SK-N-SH treated with all-trans-retinoic acid at 6 μM for 48 hours (cell line): ENCODE results near the gene PKP4.

Source experiments
- ATAC-seq: fragments of 200-7000 bp; cut with Tn5 transposase; 3 replicates; pipeline ENCODE4 v1.9.1; 2020; ENCODE audit warnings: mild to moderate bottlenecking, moderate library complexity
- ARNTL ChIP-seq: fragments of 450-650 bp; formaldehyde crosslinking; IDR thresholded peaks from 2 replicates; pipeline ENCODE4 v1.5.0; 2020; ENCODE audit warnings: low read depth, mild to moderate bottlenecking, moderate library complexity, borderline replicate concordance
- BACH2 ChIP-seq: fragments of 250-450 bp; sonication (Bioruptor Pico); IDR thresholded peaks from 2 replicates; pipeline ENCODE4 v1.9.0; 2021; ENCODE audit warnings: mild to moderate bottlenecking, borderline replicate concordance
- CREB5 ChIP-seq: fragments of 250-450 bp; sonication (Bioruptor Pico); IDR thresholded peaks from 2 replicates; pipeline ENCODE4 v1.5.1; 2020; ENCODE audit warnings: low read depth, mild to moderate bottlenecking, moderate library complexity
- CSDC2 ChIP-seq: fragments of 250-450 bp; sonication (Bioruptor Pico); IDR thresholded peaks from 2 replicates; pipeline ENCODE4 v1.5.0; 2020; ENCODE audit warnings: mild to moderate bottlenecking, moderate library complexity
- CSRNP3 ChIP-seq: fragments of 250-450 bp; sonication (Bioruptor Pico); IDR thresholded peaks from 2 replicates; pipeline ENCODE4 v1.5.1; 2021; ENCODE audit warnings: mild to moderate bottlenecking, moderate library complexity
- GLIS3 ChIP-seq: fragments of 250-450 bp; sonication (Bioruptor Pico); IDR thresholded peaks from 2 replicates; pipeline ENCODE4 v1.5.0; 2020; ENCODE audit warnings: mild to moderate bottlenecking, moderate library complexity
- ISL1 ChIP-seq: fragments of 250-450 bp; sonication (Bioruptor Pico); IDR thresholded peaks from 2 replicates; pipeline ENCODE4 v2.1.2; 2022; ENCODE audit warnings: mild to moderate bottlenecking, moderate library complexity
- PATZ1 ChIP-seq: fragments of 250-450 bp; sonication (Bioruptor Pico); IDR thresholded peaks from 2 replicates; pipeline ENCODE4 v1.8.0; 2020; ENCODE audit warnings: mild to moderate bottlenecking, moderate library complexity, borderline replicate concordance
- POU6F1 ChIP-seq: fragments of 250-450 bp; sonication (Bioruptor Pico); IDR thresholded peaks from 2 replicates; pipeline ENCODE4 v1.8.0; 2021; ENCODE audit warnings: low read depth, mild to moderate bottlenecking, moderate library complexity, borderline replicate concordance
- PPARA ChIP-seq: fragments of 250-450 bp; sonication (Bioruptor Pico); IDR thresholded peaks from 2 replicates; pipeline ENCODE4 v1.5.0; 2020; ENCODE audit warnings: mild to moderate bottlenecking, borderline replicate concordance
- RARB ChIP-seq: fragments of 250-450 bp; sonication (Bioruptor Pico); IDR thresholded peaks from 2 replicates; pipeline ENCODE4 v1.8.0; 2021; ENCODE audit warnings: mild to moderate bottlenecking, moderate library complexity
- SNAI2 ChIP-seq: fragments of 250-450 bp; sonication (Bioruptor Pico); IDR thresholded peaks from 2 replicates; pipeline ENCODE4 v1.5.0; 2020; ENCODE audit warnings: mild to moderate bottlenecking, moderate library complexity
- TCF4 ChIP-seq: fragments of 250-450 bp; sonication (Bioruptor Pico); IDR thresholded peaks from 2 replicates; pipeline ENCODE4 v1.8.0; 2021; ENCODE audit warnings: mild to moderate bottlenecking, moderate library complexity, borderline replicate concordance
- TSHZ2 ChIP-seq: fragments of 250-450 bp; sonication (Bioruptor Pico); IDR thresholded peaks from 2 replicates; pipeline ENCODE4 v1.5.0; 2020; ENCODE audit warnings: mild to moderate bottlenecking, moderate library complexity
- ZC3H10 ChIP-seq: fragments of 250-450 bp; sonication (Bioruptor Pico); IDR thresholded peaks from 2 replicates; pipeline ENCODE4 v1.5.1; 2021; ENCODE audit warnings: mild to moderate bottlenecking, moderate library complexity
- ZFP30 ChIP-seq: fragments of 450-650 bp; formaldehyde crosslinking; IDR thresholded peaks from 2 replicates; pipeline ENCODE4 v1.5.0; 2022; ENCODE audit warnings: mild to moderate bottlenecking, moderate library complexity
- ZNF565 ChIP-seq: fragments of 450-650 bp; formaldehyde crosslinking; conservative IDR thresholded peaks from 2 replicates; pipeline ENCODE4 v1.5.0; 2020; ENCODE audit warnings: low read depth, mild to moderate bottlenecking, moderate library complexity
- ZNF70 ChIP-seq: fragments of 450-650 bp; formaldehyde crosslinking; IDR thresholded peaks from 2 replicates; pipeline ENCODE4 v1.5.0; 2020; ENCODE audit warnings: mild to moderate bottlenecking, moderate library complexity
- ZNF8 ChIP-seq: fragments of 450-650 bp; formaldehyde crosslinking; IDR thresholded peaks from 2 replicates; pipeline ENCODE4 v1.5.0; 2020; ENCODE audit warnings: mild to moderate bottlenecking, moderate library complexity

PKP4 gene

GRCh38 chr2:158489366-158490112 lies 32.8 kb downstream of the PKP4 start:
- TF ChIP-seq CSDC2 (no peak), ARNTL (CRISPR knock-in tag) (no peak), ZFP30 (CRISPR knock-in tag) (no peak), ZNF8 (CRISPR knock-in tag) (no peak), PATZ1 (CRISPR knock-in tag) (no peak), ZC3H10 (CRISPR knock-in tag) (no peak), PPARA (CRISPR knock-in tag) (no peak), TSHZ2 (CRISPR knock-in tag) (no peak), TCF4 (no peak), ZNF565 (CRISPR knock-in tag) (no peak), ISL1 (CRISPR knock-in tag) (no peak), CSRNP3 (CRISPR knock-in tag) (no peak), SNAI2 (CRISPR knock-in tag) (no peak), BACH2 (no peak)
- ATAC-seq, result no peak

GRCh38 chr2:158491072-158491471 lies 34.3 kb downstream of the PKP4 start:
- no peak for ATAC-seq
- no peak for TF ChIP-seq ZNF8 (CRISPR knock-in tag)
- no peak for TF ChIP-seq TSHZ2 (CRISPR knock-in tag)
- TF ChIP-seq CREB5 (CRISPR knock-in tag), result no peak
- no peak for TF ChIP-seq RARB (CRISPR knock-in tag)
- no peak for TF ChIP-seq ZNF565 (CRISPR knock-in tag)
- TF ChIP-seq TCF4, result no peak
- no peak for TF ChIP-seq ZFP30 (CRISPR knock-in tag)
- TF ChIP-seq GLIS3 (CRISPR knock-in tag), result no peak
- no peak for TF ChIP-seq ZNF70 (CRISPR knock-in tag)
- no peak for TF ChIP-seq POU6F1
- TF ChIP-seq CSRNP3 (CRISPR knock-in tag), result no peak
- TF ChIP-seq, all 23 proteins: peak for 0
